Activated naive CD4-positive, alpha-beta T cell treated with anti-CD3 and anti-CD28 coated beads, Interleukin-2, amount 50 U/mL, for 24 hours (primary cell): Measurements from ENCODE around the gene ACTR6.
"Not testable (repeated sequence)": the region's sequence is repeated elsewhere in the genome, so short reads cannot be mapped to it uniquely, and the experiment has no call there.

ENCODE experiments used
- H3K27ac Mint-ChIP-seq: one replicate; pipeline ENCODE4 v1.8.0; 2021; ENCODE audit warnings: mild to moderate bottlenecking, mixed read lengths
- H3K27me3 Mint-ChIP-seq: one replicate; pipeline ENCODE4 v1.8.0; 2021; ENCODE audit warnings: mixed read lengths
- H3K36me3 Mint-ChIP-seq: one replicate; pipeline ENCODE4 v1.8.0; 2021; ENCODE audit warnings: mixed read lengths
- H3K4me1 Mint-ChIP-seq: one replicate; pipeline ENCODE4 v1.8.0; 2021; ENCODE audit warnings: mixed read lengths
- H3K4me3 Mint-ChIP-seq: one replicate; pipeline ENCODE4 v1.8.0; 2021; ENCODE audit warnings: mild to moderate bottlenecking, mixed read lengths
- H3K9me3 Mint-ChIP-seq: one replicate; pipeline ENCODE4 v1.8.0; 2021; ENCODE audit warnings: mixed read lengths

Gene ACTR6

GRCh38 chr12:100199023-100199346 lies 1.6 kb upstream of the ACTR6 start:
- H3K4me1 Mint-ChIP-seq, result peaks cover 39% of the 10 kb centered on the region
- H3K9me3 Mint-ChIP-seq, result no peaks in the 10 kb centered on the region
- peak overlapping the region; percentile 89 for H3K27ac Mint-ChIP-seq
- peaks cover 3% of the 10 kb centered on the region for H3K36me3 Mint-ChIP-seq
- no peaks in the 10 kb centered on the region for H3K27me3 Mint-ChIP-seq
- H3K4me3 Mint-ChIP-seq, result peak overlapping the region; percentile 99

- peak overlapping the region; percentile 99 for H3K27ac Mint-ChIP-seq
- H3K4me1 Mint-ChIP-seq, result peaks cover 39% of the 10 kb centered on the region
- peak overlapping the region; percentile 99 for H3K4me3 Mint-ChIP-seq
- no peaks in the 10 kb centered on the region for H3K27me3 Mint-ChIP-seq
- H3K36me3 Mint-ChIP-seq, result peaks cover 3% of the 10 kb centered on the region
- no peaks in the 10 kb centered on the region for H3K9me3 Mint-ChIP-seq
Observed at GRCh38 chr12:100199347-100200149, 1.1 kb upstream of the ACTR6 start.

- Mint-ChIP-seq H3K4me3 (peak overlapping the region; percentile 99), H3K4me1 (peaks cover 39% of the 10 kb centered on the region), H3K36me3 (peaks cover 3% of the 10 kb centered on the region), H3K9me3 (no peaks in the 10 kb centered on the region), H3K27ac (peak overlapping the region; percentile 99), H3K27me3 (no peaks in the 10 kb centered on the region)
Observed at GRCh38 chr12:100201604-100202423, 1.2 kb downstream of the ACTR6 start.

- Mint-ChIP-seq H3K9me3 (no peaks in the 10 kb centered on the region), H3K4me3 (no peak overlapping the region), H3K27me3 (no peaks in the 10 kb centered on the region), H3K27ac (no peak overlapping the region), H3K4me1 (peaks cover 12% of the 10 kb centered on the region), H3K36me3 (peaks cover 4% of the 10 kb centered on the region)
Observed at GRCh38 chr12:100207311-100207710, 6.7 kb downstream of the ACTR6 start.

- peaks cover 8% of the 10 kb centered on the region for H3K36me3 Mint-ChIP-seq
- H3K27ac Mint-ChIP-seq, result no peak overlapping the region
- no peaks in the 10 kb centered on the region for H3K9me3 Mint-ChIP-seq
- no peaks in the 10 kb centered on the region for H3K27me3 Mint-ChIP-seq
- no peak overlapping the region for H3K4me3 Mint-ChIP-seq
- H3K4me1 Mint-ChIP-seq, result no peaks in the 10 kb centered on the region
Observed at GRCh38 chr12:100208834-100209233, 8.2 kb downstream of the ACTR6 start.

GRCh38 chr12:100211698-100212097 lies 11.1 kb downstream of the ACTR6 start:
- no peaks in the 10 kb centered on the region for H3K9me3 Mint-ChIP-seq
- H3K4me1 Mint-ChIP-seq, result peaks cover 4% of the 10 kb centered on the region
- no peak overlapping the region for H3K4me3 Mint-ChIP-seq
- H3K36me3 Mint-ChIP-seq, result peaks cover 10% of the 10 kb centered on the region
- no peak overlapping the region for H3K27ac Mint-ChIP-seq
- no peaks in the 10 kb centered on the region for H3K27me3 Mint-ChIP-seq

- H3K27me3 Mint-ChIP-seq, result no peaks in the 10 kb centered on the region
- no peak overlapping the region for H3K4me3 Mint-ChIP-seq
- no peak overlapping the region for H3K27ac Mint-ChIP-seq
- no peaks in the 10 kb centered on the region for H3K9me3 Mint-ChIP-seq
- H3K36me3 Mint-ChIP-seq, result peaks cover 11% of the 10 kb centered on the region
- peaks cover 4% of the 10 kb centered on the region for H3K4me1 Mint-ChIP-seq
Observed at GRCh38 chr12:100213016-100213891, 12.6 kb downstream of the ACTR6 start.

- Mint-ChIP-seq H3K27ac (peak overlapping the region; percentile 64), H3K9me3 (no peaks in the 10 kb centered on the region), H3K36me3 (peaks cover 11% of the 10 kb centered on the region), H3K4me3 (no peak overlapping the region), H3K4me1 (peaks cover 4% of the 10 kb centered on the region), H3K27me3 (no peaks in the 10 kb centered on the region)
Observed at GRCh38 chr12:100214518-100214917, 13.9 kb downstream of the ACTR6 start.

GRCh38 chr12:100215209-100215608 lies 14.6 kb downstream of the ACTR6 start:
- peaks cover 12% of the 10 kb centered on the region for H3K36me3 Mint-ChIP-seq
- H3K27me3 Mint-ChIP-seq, result no peaks in the 10 kb centered on the region
- H3K4me3 Mint-ChIP-seq, result no peak overlapping the region
- no peaks in the 10 kb centered on the region for H3K9me3 Mint-ChIP-seq
- peaks cover 4% of the 10 kb centered on the region for H3K4me1 Mint-ChIP-seq
- H3K27ac Mint-ChIP-seq, result no peak overlapping the region

- Mint-ChIP-seq H3K4me3 (no peak overlapping the region), H3K9me3 (no peaks in the 10 kb centered on the region), H3K4me1 (peaks cover 4% of the 10 kb centered on the region), H3K27me3 (no peaks in the 10 kb centered on the region), H3K27ac (no peak overlapping the region), H3K36me3 (peaks cover 10% of the 10 kb centered on the region)
Observed at GRCh38 chr12:100216337-100216736, 15.7 kb downstream of the ACTR6 start.

- H3K27me3 Mint-ChIP-seq, result no peaks in the 10 kb centered on the region
- H3K36me3 Mint-ChIP-seq, result peaks cover 6% of the 10 kb centered on the region
- no peak overlapping the region for H3K4me3 Mint-ChIP-seq
- peak overlapping the region; percentile 65 for H3K27ac Mint-ChIP-seq
- H3K9me3 Mint-ChIP-seq, result no peaks in the 10 kb centered on the region
- H3K4me1 Mint-ChIP-seq, result peaks cover 4% of the 10 kb centered on the region
Observed at GRCh38 chr12:100219328-100220109, 18.9 kb downstream of the ACTR6 start.

- Mint-ChIP-seq H3K27me3 (no peaks in the 10 kb centered on the region), H3K36me3 (peaks cover 4% of the 10 kb centered on the region), H3K4me3 (no peak overlapping the region), H3K4me1 (no peaks in the 10 kb centered on the region), H3K27ac (no peak overlapping the region), H3K9me3 (no peaks in the 10 kb centered on the region)
Observed at GRCh38 chr12:100221523-100221922, 20.9 kb downstream of the ACTR6 start.

GRCh38 chr12:100222173-100222572 lies 21.6 kb downstream of the ACTR6 start:
- H3K4me3 Mint-ChIP-seq, H3K27me3 Mint-ChIP-seq, H3K36me3 Mint-ChIP-seq: not testable (repeated sequence)

GRCh38 chr12:100225491-100225890 lies 24.9 kb downstream of the ACTR6 start:
- no peaks in the 10 kb centered on the region for H3K9me3 Mint-ChIP-seq
- no peaks in the 10 kb centered on the region for H3K36me3 Mint-ChIP-seq

More at GRCh38 chr12:100222173-100222572, 21.6 kb downstream of the ACTR6 start:
- H3K4me1 Mint-ChIP-seq, H3K9me3 Mint-ChIP-seq, H3K27ac Mint-ChIP-seq: not testable (repeated sequence)

More at GRCh38 chr12:100225491-100225890, 24.9 kb downstream of the ACTR6 start:
- Mint-ChIP-seq H3K4me1 (no peaks in the 10 kb centered on the region), H3K27me3 (no peaks in the 10 kb centered on the region), H3K27ac (no peak overlapping the region), H3K4me3 (no peak overlapping the region)
